Mucosa of rectum (tissue), 2 donors: ENCODE measurements around the gene PTPRN.
"Not testable (repeated sequence)": the region's sequence is repeated elsewhere in the genome, so short reads cannot be mapped to it uniquely, and the experiment has no call there.

Experiments used
- H3K27ac ChIP-seq, 2 donors: one replicate each; pipeline ENCODE4 v1.7.0; 2013; ENCODE audit warnings: inconsistent platforms in 2 of 2, low read depth in 2 of 2, low read length in 2 of 2
- H3K27me3 ChIP-seq, 2 donors: one replicate each; pipeline ENCODE4 v1.7.0; 2013; ENCODE audit warnings: low read length in 2 of 2; ENCODE audit not compliant: control insufficient read depth in 2 of 2, insufficient read depth in 2 of 2
- H3K36me3 ChIP-seq, 2 donors: one replicate each; pipeline ENCODE4 v1.7.0; 2013; ENCODE audit warnings: low read length in 2 of 2; ENCODE audit not compliant: control insufficient read depth in 2 of 2, insufficient read depth in 2 of 2
- H3K4me1 ChIP-seq, 2 donors: one replicate each; pipeline ENCODE4 v1.7.0; 2013; ENCODE audit warnings: low read length in 2 of 2, mild to moderate bottlenecking in 1 of 2; ENCODE audit not compliant: control insufficient read depth in 2 of 2, insufficient read depth in 2 of 2
- H3K4me3 ChIP-seq, 2 donors: one replicate each; pipeline ENCODE4 v1.7.0; 2013; ENCODE audit warnings: low read length in 2 of 2
- H3K9ac ChIP-seq, 2 donors: one replicate each; pipeline ENCODE4 v1.7.0; 2013; ENCODE audit warnings: low read length in 2 of 2, low read depth in 1 of 2, mild to moderate bottlenecking in 1 of 2
- H3K9me3 ChIP-seq, 2 donors: one replicate each; pipeline ENCODE4 v1.7.0; 2013; ENCODE audit warnings: low read length in 2 of 2; ENCODE audit not compliant: control insufficient read depth in 2 of 2
- donor health status: healthy.
- donor health status: Normal muscosa, but diverticular disease.

Gene PTPRN

GRCh38 chr2:219287580-219288265, 21.5 kb downstream of the PTPRN start:
- Histone ChIP-seq H3K9ac (no peak overlapping the region), H3K4me3 (no peak overlapping the region), H3K9me3 (no peaks in the 10 kb centered on the region), H3K36me3 (peaks cover 13 to 23% of the 10 kb centered on the region in 2 donors), H3K4me1 (no peaks in the 10 kb centered on the region), H3K27ac (no peak overlapping the region), H3K27me3 (no peaks in the 10 kb centered on the region)

DNA sequence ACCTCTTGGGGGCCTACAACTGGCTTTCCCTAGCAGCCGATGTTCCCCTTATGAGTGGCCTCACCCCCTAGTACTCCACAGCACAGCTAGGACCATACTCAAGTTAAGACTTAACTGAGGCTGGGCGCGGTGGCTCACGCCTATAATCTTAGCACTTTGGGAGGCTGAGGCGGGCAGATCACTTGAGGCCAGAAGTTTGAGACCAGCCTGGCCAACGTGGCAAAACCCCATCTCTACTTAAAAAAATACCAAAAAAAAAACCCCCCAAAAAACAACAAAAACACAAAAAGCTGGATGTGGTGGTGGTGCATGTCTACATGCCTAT, 22.1 kb downstream of the PTPRN start:
- H3K36me3 ChIP-seq, result peaks cover 17 to 27% of the 10 kb centered on the region in 2 donors
- H3K4me1 ChIP-seq, H3K4me3 ChIP-seq, H3K27ac ChIP-seq, H3K9ac ChIP-seq, H3K9me3 ChIP-seq, H3K27me3 ChIP-seq: not testable (repeated sequence)

- H3K9ac ChIP-seq, result no peak overlapping the region
- H3K9me3 ChIP-seq, result no peaks in the 10 kb centered on the region
- H3K36me3 ChIP-seq, result peaks cover 20 to 32% of the 10 kb centered on the region in 2 donors
- no peaks in the 10 kb centered on the region for H3K4me1 ChIP-seq
- H3K4me3 ChIP-seq, result no peak overlapping the region
- no peak overlapping the region for H3K27ac ChIP-seq
- no peaks in the 10 kb centered on the region for H3K27me3 ChIP-seq
Observed at GRCh38 chr2:219286436-219287115, 22.6 kb downstream of the PTPRN start.

DNA sequence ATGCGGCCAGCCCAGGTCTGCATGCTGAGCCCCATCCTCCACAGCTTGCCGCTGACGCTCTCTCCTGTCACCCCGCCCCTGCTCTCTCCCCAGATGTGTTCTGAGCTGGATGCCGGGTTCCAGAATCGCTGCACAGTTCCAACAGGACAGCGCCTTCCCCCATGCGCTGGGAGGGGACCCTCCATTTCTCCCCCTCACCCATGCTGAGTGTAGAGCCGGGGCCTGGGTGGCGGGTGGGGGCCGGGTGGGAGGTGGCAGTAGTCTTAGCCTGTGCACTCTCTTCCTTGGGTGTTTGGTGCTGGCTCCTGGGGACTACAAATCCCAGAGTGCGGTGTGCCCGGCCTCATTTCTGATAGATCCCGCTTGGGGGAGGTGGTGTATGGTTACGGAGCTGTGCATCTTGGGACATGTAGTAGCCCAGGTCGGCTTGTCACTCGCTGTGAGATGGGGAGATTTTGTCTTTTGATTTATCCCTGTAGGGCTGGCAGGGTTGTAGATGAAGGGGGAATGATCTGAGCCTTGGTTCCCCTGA, 23.2 kb downstream of the PTPRN start:
- Histone ChIP-seq H3K36me3 (peaks cover 26 to 36% of the 10 kb centered on the region in 2 donors), H3K27ac (no peak overlapping the region), H3K9ac (no peak overlapping the region), H3K4me1 (peaks cover 0 to 2% of the 10 kb centered on the region in 2 donors), H3K9me3 (no peaks in the 10 kb centered on the region), H3K4me3 (no peak overlapping the region), H3K27me3 (no peaks in the 10 kb centered on the region)

DNA sequence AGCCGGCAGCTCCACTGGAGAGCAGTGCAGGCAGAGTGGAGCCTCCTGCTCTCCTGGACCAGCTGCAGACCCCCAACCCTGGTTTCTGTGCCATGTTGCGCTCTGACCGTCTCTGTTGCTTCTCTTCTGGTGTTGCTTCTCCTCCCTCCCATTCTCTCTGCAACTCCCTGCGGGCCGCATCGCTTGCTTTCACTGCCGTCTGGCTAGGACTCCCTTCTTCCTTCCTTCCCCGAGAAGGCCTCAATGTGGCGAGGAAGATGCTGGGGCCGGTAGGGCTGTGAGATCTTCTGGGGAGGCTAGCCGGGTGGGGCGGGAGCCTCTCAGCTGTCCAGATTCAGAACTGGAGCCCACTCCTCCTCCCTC, 23.8 kb downstream of the PTPRN start:
- H3K4me1 ChIP-seq, result peaks cover 0 to 2% of the 10 kb centered on the region in 2 donors
- no peak overlapping the region for H3K4me3 ChIP-seq
- H3K9me3 ChIP-seq, result no peaks in the 10 kb centered on the region
- peaks cover 28 to 36% of the 10 kb centered on the region in 2 donors for H3K36me3 ChIP-seq
- no peak overlapping the region for H3K27ac ChIP-seq
- no peak overlapping the region for H3K9ac ChIP-seq
- no peaks in the 10 kb centered on the region for H3K27me3 ChIP-seq

DNA sequence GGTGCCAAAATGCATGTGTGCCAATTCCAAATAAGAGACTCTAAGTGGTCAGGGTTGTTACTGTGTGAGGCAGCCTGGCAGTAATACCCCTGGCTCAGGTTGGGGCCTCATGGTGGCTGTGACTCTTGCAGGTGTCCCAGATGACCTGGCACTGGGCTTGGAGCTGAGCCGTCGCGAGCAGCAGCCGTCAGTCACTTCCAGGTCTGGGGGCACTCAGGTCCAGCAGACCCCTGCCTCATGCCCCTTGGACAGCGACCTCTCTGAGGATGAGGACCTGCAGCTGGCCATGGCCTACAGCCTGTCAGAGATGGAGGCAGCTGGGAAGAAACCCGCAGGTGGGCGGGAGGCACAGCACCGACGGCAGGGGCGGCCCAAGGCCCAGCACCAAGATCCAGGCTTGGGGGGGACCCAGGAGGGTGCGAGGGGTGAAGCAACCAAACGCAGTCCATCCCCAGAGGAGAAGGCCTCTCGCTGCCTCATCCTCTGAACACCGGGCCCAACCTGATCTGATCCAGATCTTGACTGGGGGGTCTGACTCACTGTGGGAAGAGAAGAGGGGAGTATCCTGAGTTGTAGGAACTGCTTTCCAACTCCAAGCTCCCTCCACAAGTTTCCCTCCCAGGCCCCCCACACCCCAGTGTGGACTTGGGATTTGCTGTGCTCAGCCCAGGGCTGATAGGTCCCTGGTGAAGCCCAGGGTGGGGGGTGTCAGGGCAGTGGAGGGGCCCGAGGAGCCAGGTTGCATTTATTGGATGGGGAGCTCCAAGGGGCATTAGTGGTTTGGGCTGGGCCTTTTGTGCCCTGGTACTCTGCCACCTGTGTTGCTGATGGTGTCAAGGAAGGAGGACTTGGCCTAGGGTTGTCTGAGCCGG, 24.5 kb downstream of the PTPRN start:
- H3K36me3 ChIP-seq, result peaks cover 28 to 36% of the 10 kb centered on the region in 2 donors
- H3K4me3 ChIP-seq, result no peak overlapping the region
- peaks cover 6 to 8% of the 10 kb centered on the region in 2 donors for H3K4me1 ChIP-seq
- no peak overlapping the region for H3K27ac ChIP-seq
- no peaks in the 10 kb centered on the region for H3K9me3 ChIP-seq
- H3K27me3 ChIP-seq, result no peaks in the 10 kb centered on the region
- no peak overlapping the region for H3K9ac ChIP-seq

DNA sequence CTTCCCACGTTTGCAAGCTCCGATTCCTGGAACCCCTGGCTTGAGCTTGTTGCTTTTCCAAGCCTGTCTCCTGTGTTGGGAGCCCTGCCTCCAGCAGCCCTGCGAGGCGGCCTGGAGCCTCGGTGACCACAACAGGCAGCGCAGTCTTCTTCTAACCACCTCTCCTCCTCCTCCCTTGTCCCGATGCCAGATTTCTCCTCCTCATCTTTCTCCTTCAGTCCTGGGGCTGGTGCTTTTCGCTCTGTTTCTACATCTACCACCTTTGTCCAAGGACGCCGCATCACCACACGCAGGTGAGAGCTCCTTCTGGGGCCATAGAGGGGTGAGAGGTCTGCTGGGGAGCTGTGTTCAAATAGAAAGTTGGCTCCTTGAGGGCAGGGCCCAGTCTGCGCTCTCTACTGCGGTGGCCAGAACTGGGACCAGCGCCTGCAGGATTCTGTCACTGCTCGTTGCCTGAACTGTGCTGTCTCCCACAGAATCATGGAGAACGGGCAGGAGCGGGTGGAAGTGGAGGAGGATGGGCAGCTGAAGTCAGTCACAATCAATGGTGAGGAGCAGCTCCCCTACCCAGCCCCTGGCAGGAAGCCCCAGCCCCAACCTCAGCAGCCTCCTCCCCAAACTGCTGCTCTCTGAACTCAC, 26.1 kb downstream of the PTPRN start:
- Histone ChIP-seq H3K9me3 (no peaks in the 10 kb centered on the region), H3K36me3 (peaks cover 28 to 36% of the 10 kb centered on the region in 2 donors), H3K9ac (no peak overlapping the region), H3K27me3 (no peaks in the 10 kb centered on the region), H3K4me3 (no peak overlapping the region), H3K4me1 (peaks cover 16 to 20% of the 10 kb centered on the region in 2 donors), H3K27ac (no peak overlapping the region)

DNA sequence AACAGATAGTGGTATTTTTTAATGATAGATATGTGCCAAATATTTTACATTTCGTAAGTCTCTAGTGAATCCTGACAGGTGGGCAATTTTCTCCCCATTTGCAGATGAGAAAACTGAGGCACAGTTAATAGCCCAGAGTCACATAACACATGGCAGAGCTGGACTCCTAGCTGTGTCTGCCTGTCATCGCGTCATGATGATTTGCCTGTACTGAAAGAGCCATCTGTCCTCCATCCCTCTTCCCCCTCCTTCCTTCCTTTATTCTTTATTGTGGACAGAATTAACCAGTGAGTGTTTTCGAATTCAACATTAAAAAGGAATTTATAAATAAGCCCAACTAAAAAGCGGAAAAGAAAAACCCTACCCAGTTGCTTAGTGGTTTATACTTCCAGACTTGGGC, 26.8 kb downstream of the PTPRN start:
- no peak overlapping the region for H3K27ac ChIP-seq
- H3K27me3 ChIP-seq, result no peaks in the 10 kb centered on the region
- peaks cover 28 to 36% of the 10 kb centered on the region in 2 donors for H3K36me3 ChIP-seq
- no peak overlapping the region for H3K9ac ChIP-seq
- H3K4me1 ChIP-seq, result peaks cover 22 to 26% of the 10 kb centered on the region in 2 donors
- no peak overlapping the region for H3K4me3 ChIP-seq
- H3K9me3 ChIP-seq, result no peaks in the 10 kb centered on the region

GRCh38 chr2:219281588-219281987, 27.6 kb downstream of the PTPRN start:
- Histone ChIP-seq H3K9me3 (no peaks in the 10 kb centered on the region), H3K4me3 (no peak overlapping the region), H3K9ac (no peak overlapping the region), H3K27ac (no peak overlapping the region), H3K36me3 (peaks cover 28 to 36% of the 10 kb centered on the region in 2 donors), H3K27me3 (no peaks in the 10 kb centered on the region), H3K4me1 (peaks cover 23 to 26% of the 10 kb centered on the region in 2 donors)
